Neuronal stem cell (in vitro differentiated cells): ENCODE results near the gene KRT8.
A peak's percentile ranks its signal among the peaks of the same experiment; 100 is the strongest.

Source experiments
- DNase-seq: peaks from one replicate; pipeline ENCODE4 v3.0.0-alpha.2; 2013; ENCODE audit warnings: low spot score
- H2AFZ ChIP-seq: one replicate; pipeline ENCODE4 v1.6.1; 2013; ENCODE audit warnings: mild to moderate bottlenecking, low read length, inconsistent platforms
- H2AK5ac ChIP-seq: 2 replicates; pipeline ENCODE4 v1.6.1; 2013; ENCODE audit warnings: low read depth, mild to moderate bottlenecking, inconsistent platforms, low read length, moderate library complexity, mixed read lengths
- H2BK120ac ChIP-seq: 2 replicates; pipeline ENCODE4 v1.6.1; 2013; ENCODE audit warnings: low read depth, mild to moderate bottlenecking, inconsistent platforms, low read length, moderate library complexity, mixed read lengths
- H2BK12ac ChIP-seq: one replicate; pipeline ENCODE4 v1.6.1; 2013; ENCODE audit warnings: low read length, inconsistent platforms
- H2BK15ac ChIP-seq: 2 replicates; pipeline ENCODE4 v1.6.1; 2013; ENCODE audit warnings: mild to moderate bottlenecking, low read length, inconsistent platforms, mixed read lengths
- H2BK5ac ChIP-seq: one replicate; pipeline ENCODE4 v1.6.1; 2013; ENCODE audit warnings: inconsistent platforms, mild to moderate bottlenecking, low read length, moderate library complexity
- H3K14ac ChIP-seq: one replicate; pipeline ENCODE4 v1.6.1; 2013; ENCODE audit warnings: low read length, inconsistent platforms
- H3K18ac ChIP-seq: 2 replicates; pipeline ENCODE4 v1.6.1; 2013; ENCODE audit warnings: low read length, inconsistent platforms
- H3K23ac ChIP-seq: 2 replicates; pipeline ENCODE4 v1.6.1; 2013; ENCODE audit warnings: low read depth, mild to moderate bottlenecking, mixed read lengths, low read length, inconsistent platforms; ENCODE audit not compliant: poor library complexity
- H3K27ac ChIP-seq: replicated peaks from 3 replicates; pipeline ENCODE4 v1.5.1; 2013; ENCODE audit warnings: low read length, inconsistent platforms
- H3K27me3 ChIP-seq, 3 experiments: 2 replicates each; pipeline ENCODE4 v1.6.1; 2013; ENCODE audit warnings: low read length in 3 of 3, mild to moderate bottlenecking in 2 of 3, inconsistent platforms in 1 of 3, low read depth in 1 of 3, mixed read lengths in 1 of 3, moderate library complexity in 1 of 3; ENCODE audit not compliant: control insufficient read depth in 3 of 3, insufficient read depth in 3 of 3
- H3K36me3 ChIP-seq, 2 donors: replicated peaks in 1 of 2; 2 replicates each; pipeline ENCODE4 v1.6.1; 2013; ENCODE audit warnings: low read length in 2 of 2; ENCODE audit not compliant: control insufficient read depth in 2 of 2, insufficient read depth in 2 of 2
- H3K4ac ChIP-seq: 2 replicates; pipeline ENCODE4 v1.6.1; 2013; ENCODE audit warnings: inconsistent platforms, mild to moderate bottlenecking, low read length, moderate library complexity
- H3K4me1 ChIP-seq, 2 donors: 1 replicate in 1 of 2; 2 replicates in 1 of 2; pipeline ENCODE4 v1.6.1; 2013; ENCODE audit warnings: low read length in 2 of 2, low read depth in 1 of 2; ENCODE audit not compliant: control insufficient read depth in 2 of 2, insufficient read depth in 1 of 2
- H3K4me2 ChIP-seq: one replicate; pipeline ENCODE4 v1.6.1; 2013; ENCODE audit warnings: mild to moderate bottlenecking, low read length, inconsistent platforms; ENCODE audit not compliant: insufficient read depth, poor library complexity, severe bottlenecking
- H3K4me3 ChIP-seq, 2 donors: 2 replicates each; pipeline ENCODE4 v1.5.1; 2013; ENCODE audit warnings: low read length in 2 of 2, mild to moderate bottlenecking in 2 of 2, inconsistent platforms in 1 of 2, moderate library complexity in 1 of 2
- H3K79me1 ChIP-seq: one replicate; pipeline ENCODE4 v1.6.1; 2013; ENCODE audit warnings: low read depth, mild to moderate bottlenecking, inconsistent platforms, low read length, moderate library complexity
- H3K9ac ChIP-seq: one replicate; pipeline ENCODE4 v1.6.1; 2013; ENCODE audit warnings: mild to moderate bottlenecking, low read depth, low read length, inconsistent platforms; ENCODE audit not compliant: poor library complexity
- H3K9me3 ChIP-seq, 2 donors: replicated peaks in 1 of 2; 2 replicates each; pipeline versions ENCODE3 to v1.6.1; 2013; ENCODE audit warnings: low read length in 2 of 2, mild to moderate bottlenecking in 2 of 2, inconsistent platforms in 1 of 2, low read depth in 1 of 2, mixed read lengths in 1 of 2, moderate library complexity in 1 of 2; ENCODE audit not compliant: control insufficient read depth in 2 of 2, insufficient read depth in 1 of 2
- H4K8ac ChIP-seq: one replicate; pipeline ENCODE4 v1.6.1; 2013; ENCODE audit warnings: low read depth, mild to moderate bottlenecking, inconsistent platforms, low read length, moderate library complexity
- H4K91ac ChIP-seq: one replicate; pipeline ENCODE4 v1.6.1; 2013; ENCODE audit warnings: low read length, low read depth, mild to moderate bottlenecking, inconsistent platforms; ENCODE audit not compliant: poor library complexity
- WGBS, 2 donors: extraction: QIAGEN DNeasy Blood & Tissue Kit; methylation state at CpG; one replicate each; pipeline ENCODE4 v1.1.7; 2013; ENCODE audit warnings: missing lambda C conversion rate in 2 of 2, mixed read lengths in 1 of 2; ENCODE audit not compliant: insufficient read length in 2 of 2, insufficient replicate concordance in 1 of 2; ENCODE audit errors: extremely low coverage in 2 of 2; 5-methylcytosine and 5-hydroxymethylcytosine counted together

The KRT8 gene

GRCh38 chr12:52862023-52862422, 42.9 kb downstream of the KRT8 start:
- Histone ChIP-seq H3K27me3 (no peaks in the 10 kb centered on the region), H3K9me3 (no peaks in the 10 kb centered on the region), H3K36me3 (no peaks in the 10 kb centered on the region), H3K4me3 (no peak overlapping the region), H2BK15ac (peak overlapping the region; percentile 6), H2AFZ (no peak overlapping the region), H3K27ac (no peak overlapping the region), H3K23ac (no peak overlapping the region), H4K8ac (no peak overlapping the region), H3K4me1 (peaks cover 0 to 3% of the 10 kb centered on the region in 2 donors), H2AK5ac (no peak overlapping the region), H3K14ac (no peak overlapping the region), H3K79me1 (no peaks in the 10 kb centered on the region), H3K9ac (no peak overlapping the region), H2BK5ac (no peak overlapping the region), H2BK120ac (no peak overlapping the region), H4K91ac (no peak overlapping the region), H3K4ac (no peak overlapping the region), H3K4me2 (no peak overlapping the region), H2BK12ac (no peak overlapping the region), H3K18ac (peak overlapping the region; percentile 18)
- WGBS, 2 donors = no CpG with 5 or more reads among the region's 2 CpGs
- DNase-seq = no peak

GRCh38 chr12:52861511-52861910, 43.4 kb downstream of the KRT8 start:
- Histone ChIP-seq H2BK120ac (no peak overlapping the region), H3K27me3 (no peaks in the 10 kb centered on the region), H3K27ac (no peak overlapping the region), H3K4me1 (peaks cover 0 to 3% of the 10 kb centered on the region in 2 donors), H3K79me1 (no peaks in the 10 kb centered on the region), H2BK15ac (no peak overlapping the region), H3K36me3 (no peaks in the 10 kb centered on the region), H4K8ac (no peak overlapping the region), H3K4ac (no peak overlapping the region), H3K9ac (no peak overlapping the region), H3K4me3 (no peak overlapping the region), H3K4me2 (no peak overlapping the region), H3K14ac (no peak overlapping the region), H2BK12ac (no peak overlapping the region), H3K18ac (no peak overlapping the region), H3K23ac (no peak overlapping the region), H2AK5ac (no peak overlapping the region), H3K9me3 (no peaks in the 10 kb centered on the region), H2AFZ (no peak overlapping the region), H2BK5ac (no peak overlapping the region), H4K91ac (no peak overlapping the region)
- DNase-seq = no peak
- WGBS, 2 donors = no CpG with 5 or more reads among the region's 7 CpGs

GRCh38 chr12:52860102-52860823, 44.6 kb downstream of the KRT8 start:
- no peak overlapping the region for H3K27ac ChIP-seq
- H2BK15ac ChIP-seq = no peak overlapping the region
- H3K9ac ChIP-seq = no peak overlapping the region
- no peak overlapping the region for H2BK120ac ChIP-seq
- DNase-seq = no peak
- H3K18ac ChIP-seq = no peak overlapping the region
- no peak overlapping the region for H3K14ac ChIP-seq
- no peak overlapping the region for H3K23ac ChIP-seq
- WGBS, 2 donors = no CpG with 5 or more reads among the region's 6 CpGs
- H2AFZ ChIP-seq = no peak overlapping the region
- H4K8ac ChIP-seq = no peak overlapping the region
- H2BK12ac ChIP-seq = no peak overlapping the region
- no peaks in the 10 kb centered on the region for H3K79me1 ChIP-seq
- no peaks in the 10 kb centered on the region for H3K36me3 ChIP-seq
- H2BK5ac ChIP-seq = no peak overlapping the region
- H3K27me3 ChIP-seq = no peaks in the 10 kb centered on the region
- H3K9me3 ChIP-seq = no peaks in the 10 kb centered on the region
- peaks cover 0 to 3% of the 10 kb centered on the region in 2 donors for H3K4me1 ChIP-seq
- no peak overlapping the region for H3K4ac ChIP-seq
- no peak overlapping the region for H4K91ac ChIP-seq
- no peak overlapping the region for H3K4me3 ChIP-seq
- H2AK5ac ChIP-seq = no peak overlapping the region
- no peak overlapping the region for H3K4me2 ChIP-seq

- H2BK12ac ChIP-seq = no peak overlapping the region
- DNase-seq = no peak
- H2BK15ac ChIP-seq = no peak overlapping the region
- no peak overlapping the region for H4K91ac ChIP-seq
- no peak overlapping the region for H2AFZ ChIP-seq
- peak overlapping the region; percentile 75 for H3K23ac ChIP-seq
- peak overlapping the region; percentile 70 for H3K9ac ChIP-seq
- no peak overlapping the region for H3K27ac ChIP-seq
- no peaks in the 10 kb centered on the region for H3K79me1 ChIP-seq
- H3K4me2 ChIP-seq = no peak overlapping the region
- no peaks in the 10 kb centered on the region for H3K36me3 ChIP-seq
- H3K18ac ChIP-seq = peak overlapping the region; percentile 65
- no CpG with 5 or more reads among the region's 3 CpGs for WGBS, 2 donors
- no peaks in the 10 kb centered on the region for H3K9me3 ChIP-seq
- H2BK120ac ChIP-seq = no peak overlapping the region
- no peak overlapping the region for H4K8ac ChIP-seq
- peaks cover 0 to 3% of the 10 kb centered on the region in 2 donors for H3K4me1 ChIP-seq
- peak overlapping the region in 1 of 2 donors; percentile 16 for H3K4me3 ChIP-seq
- peak overlapping the region; percentile 53 for H3K4ac ChIP-seq
- no peak overlapping the region for H3K14ac ChIP-seq
- no peak overlapping the region for H2BK5ac ChIP-seq
- H3K27me3 ChIP-seq = no peaks in the 10 kb centered on the region
- H2AK5ac ChIP-seq = peak overlapping the region; percentile 75
These were observed 47.4 kb downstream of the KRT8 start for GRCh38 chr12:52857500-52857899.
